CD8-positive, alpha-beta memory T cell (primary cell): ENCODE results near the gene CUEDC2. TPM values are rescaled to one million over a fixed set of nuclear protein-coding genes. Genes with fewer than 3 reads are reported as not detected.
A peak's percentile ranks its signal among the peaks of the same experiment; 100 is the strongest.

Source experiments
- CTCF ChIA-PET: fragments of 350-600 bp; sonication (Branson Sonifier 250); formaldehyde crosslinking; loops from one replicate; lab custom pipeline; 2021; ENCODE audit warnings: antibody characterized with exemption; lab: Charles Lee
- POLR2A ChIA-PET: fragments of 350-600 bp; sonication (Branson Sonifier 250); formaldehyde crosslinking; loops from one replicate; lab custom pipeline; 2021; ENCODE audit warnings: antibody characterized with exemption; lab: Charles Lee
- DNase-seq, 5 donors: peaks; one replicate each; pipeline versions ENCODE4 v3.0.0 to v3.0.0-alpha.2; 2020 to 2022; ENCODE audit warnings: mixed read lengths in 1 of 5
- H3K27ac ChIP-seq: one replicate; pipeline ENCODE4 v1.7.0; 2013; ENCODE audit warnings: low read depth, mild to moderate bottlenecking, low read length, moderate library complexity
- H3K27me3 ChIP-seq: 2 replicates; pipeline ENCODE4 v1.7.0; 2013; ENCODE audit warnings: low read length, mild to moderate bottlenecking; ENCODE audit not compliant: insufficient read depth, poor library complexity, severe bottlenecking
- H3K36me3 ChIP-seq: 2 replicates; pipeline ENCODE4 v1.7.0; 2013; ENCODE audit warnings: mild to moderate bottlenecking, low read length, moderate library complexity; ENCODE audit not compliant: insufficient read depth
- H3K4me1 ChIP-seq: 2 replicates; pipeline ENCODE4 v1.7.0; 2013; ENCODE audit warnings: mild to moderate bottlenecking, low read length, moderate library complexity; ENCODE audit not compliant: insufficient read depth
- H3K4me3 ChIP-seq: 2 replicates; pipeline ENCODE4 v1.7.0; 2013; ENCODE audit warnings: mild to moderate bottlenecking, low read length
- H3K9me3 ChIP-seq: 2 replicates; pipeline ENCODE4 v1.7.0; 2013; ENCODE audit warnings: mild to moderate bottlenecking, low read length
- H3K27ac Mint-ChIP-seq, 8 donors: one replicate each; pipeline ENCODE4 v1.8.0; 2020 to 2021; ENCODE audit warnings: mixed read lengths in 8 of 8, mild to moderate bottlenecking in 6 of 8, inconsistent platforms in 3 of 8, moderate library complexity in 3 of 8
- H3K27me3 Mint-ChIP-seq, 2 donors: one replicate each; pipeline ENCODE4 v1.8.0; 2020 to 2021; ENCODE audit warnings: mixed read lengths in 2 of 2, mild to moderate bottlenecking in 1 of 2, moderate library complexity in 1 of 2
- H3K36me3 Mint-ChIP-seq, 3 donors: one replicate each; pipeline ENCODE4 v1.8.0; 2020 to 2021; ENCODE audit warnings: mixed read lengths in 3 of 3, inconsistent platforms in 1 of 3, mild to moderate bottlenecking in 1 of 3
- H3K4me1 Mint-ChIP-seq, 3 donors: one replicate each; pipeline ENCODE4 v1.8.0; 2020 to 2021; ENCODE audit warnings: mixed read lengths in 3 of 3, inconsistent platforms in 1 of 3, mild to moderate bottlenecking in 1 of 3
- H3K4me3 Mint-ChIP-seq, 7 donors: one replicate each; pipeline ENCODE4 v1.8.0; 2020 to 2021; ENCODE audit warnings: mixed read lengths in 7 of 7, mild to moderate bottlenecking in 6 of 7, moderate library complexity in 4 of 7, inconsistent platforms in 2 of 7
- H3K9me3 Mint-ChIP-seq, 5 donors: one replicate each; pipeline ENCODE4 v1.8.0; 2020 to 2022; ENCODE audit warnings: mixed read lengths in 5 of 5, mild to moderate bottlenecking in 3 of 5, moderate library complexity in 2 of 5, inconsistent platforms in 1 of 5
- polyA plus RNA-seq: library from polyadenylated mRNA; unstranded; fragments of 300-500 nt; fragmentation: Illumina TruSeq; gene quantifications from one replicate; pipeline ENCODE4 v1.2.3, GENCODE V29; 2021
- total RNA-seq, 2 experiments: library from RNA; stranded (reverse); gene quantifications; one replicate each; pipeline ENCODE4 v1.2.3, GENCODE V29; 2021

The CUEDC2 gene
- total and polyA plus RNA-seq, 3 experiments from 2014 or later, result 61.7 to 64.8 (median 62.4) TPM

- peaks cover 20 to 49% (median 29%) of the 10 kb centered on the region in 3 donors for H3K4me1 Mint-ChIP-seq
Measured at GRCh38 chr10:102419269-102420180, 12.8 kb downstream of the CUEDC2 start.

DNA sequence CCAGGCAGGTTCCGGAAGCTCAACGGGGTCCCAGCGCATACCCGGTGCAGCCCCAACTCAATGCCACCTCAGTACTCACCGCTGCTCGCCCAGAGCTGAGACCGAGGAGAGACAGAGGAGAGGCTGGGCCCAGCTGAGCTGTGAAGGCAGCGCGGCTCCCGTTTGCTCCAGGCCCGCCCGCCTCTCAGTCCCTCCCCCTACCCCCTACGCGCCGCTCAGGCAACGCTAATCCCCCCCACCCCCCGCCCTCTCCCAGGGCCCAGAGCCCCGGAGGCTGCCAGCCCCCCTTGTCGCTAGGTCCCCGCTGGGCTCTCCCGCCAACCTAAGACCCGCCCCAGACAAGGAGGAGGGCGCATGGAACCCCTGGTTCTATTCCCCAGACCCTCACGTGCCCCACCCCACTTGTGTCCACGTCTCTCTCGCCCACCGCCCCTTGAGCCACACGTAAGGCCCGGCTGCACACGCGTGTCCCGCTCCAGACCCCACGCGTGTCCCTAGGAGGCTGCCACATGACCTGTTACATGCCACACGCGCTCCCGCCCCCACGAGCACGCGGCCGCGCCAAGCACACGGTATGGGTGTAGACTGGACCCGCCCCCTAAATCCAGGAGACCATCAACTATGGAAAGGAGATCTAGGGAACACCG, 13.6 kb downstream of the CUEDC2 start, which contains the start of gene PSD:
PSD (minus strand) TSS at position 164 of the 647 bp plus-strand sequence. CDS start 1,747 bp downstream, outside the sequence.
- Mint-ChIP-seq H3K27ac (peak within 1 kb of the TSS in 2 of 8 donors; percentile 59 to 89), H3K27me3 (peaks cover 23 to 37% of the 10 kb centered on the region in 2 donors), H3K9me3 (no peaks in the 10 kb centered on the region), H3K36me3 (peaks cover 0 to 16% (median 0%) of the 10 kb centered on the region in 3 donors), H3K4me3 (peak within 1 kb of the TSS; percentile 92 to 99 (median 99)), H3K4me1 (peaks cover 20 to 44% (median 29%) of the 10 kb centered on the region in 3 donors)
- Histone ChIP-seq H3K9me3 (no peaks in the 10 kb centered on the region), H3K36me3 (peaks cover 7% of the 10 kb centered on the region), H3K27ac (no peak within 1 kb of the TSS), H3K27me3 (peaks cover 2% of the 10 kb centered on the region), H3K4me3 (peak within 1 kb of the TSS; percentile 95), H3K4me1 (peaks cover 35% of the 10 kb centered on the region)
- DNase-seq, result no peak
- CTCF ChIA-PET, result interaction anchor here (1.5 to 1.8 kb wide), 2 partner anchors 14 to 19 kb away, joined by 5 to 6 read pairs; no protein-coding TSS in a partner anchor
- POLR2A ChIA-PET, result interaction anchor here (1.1 kb wide), 1 partner anchor 9 kb away, joined by 3 read pairs; no protein-coding TSS in a partner anchor

More at GRCh38 chr10:102419269-102420180, 12.8 kb downstream of the CUEDC2 start:
- peak; percentile 53 to 83 (median 62) for DNase-seq
- peak overlapping the region; percentile 95 for H3K4me3 ChIP-seq
- H3K27me3 Mint-ChIP-seq, result peaks cover 21 to 29% of the 10 kb centered on the region in 2 donors
- peaks cover 0 to 23% (median 0%) of the 10 kb centered on the region in 3 donors for H3K36me3 Mint-ChIP-seq
- peaks cover 7% of the 10 kb centered on the region for H3K36me3 ChIP-seq
- no peak overlapping the region for H3K27ac ChIP-seq
- H3K4me3 Mint-ChIP-seq, result peak overlapping the region; percentile 92 to 99 (median 99)
- peak overlapping the region in 2 of 8 donors; percentile 59 to 89 for H3K27ac Mint-ChIP-seq
- H3K27me3 ChIP-seq, result peaks cover 2% of the 10 kb centered on the region
- POLR2A ChIA-PET, result interaction anchor here (0.6 to 5.6 kb wide), 6 partner anchors 10 to 34 kb away, joined by 5 to 45 read pairs (median 20); partner anchors contain the start of genes C10orf95, CUEDC2 and NFKB2
- peaks cover 35% of the 10 kb centered on the region for H3K4me1 ChIP-seq
- no peaks in the 10 kb centered on the region for H3K9me3 Mint-ChIP-seq
- CTCF ChIA-PET, result interaction anchor here (0.8 to 4.1 kb wide), 10 partner anchors 11 to 189 kb away, joined by 3 to 37 read pairs (median 6); partner anchors contain the start of genes C10orf95, CUEDC2 and NFKB2
- no peaks in the 10 kb centered on the region for H3K9me3 ChIP-seq

GRCh38 chr10:102416695-102417094, 15.7 kb downstream of the CUEDC2 start:
- no peaks in the 10 kb centered on the region for H3K9me3 Mint-ChIP-seq

GRCh38 chr10:102416283-102416682, 16.1 kb downstream of the CUEDC2 start:
- CTCF ChIA-PET, result interaction anchor here (1.1 to 1.6 kb wide), 3 partner anchors 17 to 62 kb away, joined by 3 to 10 read pairs (median 6); no protein-coding TSS in a partner anchor
- Histone ChIP-seq H3K4me3 (no peak overlapping the region), H3K27me3 (peaks cover 19% of the 10 kb centered on the region)

More at GRCh38 chr10:102416695-102417094, 15.7 kb downstream of the CUEDC2 start:
- no peak for DNase-seq
- H3K4me1 ChIP-seq, result peaks cover 23% of the 10 kb centered on the region
- H3K36me3 ChIP-seq, result no peaks in the 10 kb centered on the region
- H3K4me1 Mint-ChIP-seq, result peaks cover 23 to 36% (median 27%) of the 10 kb centered on the region in 3 donors
- peaks cover 0 to 6% (median 0%) of the 10 kb centered on the region in 3 donors for H3K36me3 Mint-ChIP-seq
- no peaks in the 10 kb centered on the region for H3K9me3 ChIP-seq
- H3K27ac Mint-ChIP-seq, result no peak overlapping the region
- no peak overlapping the region for H3K4me3 ChIP-seq
- peak overlapping the region in 1 of 7 donors; percentile 83 for H3K4me3 Mint-ChIP-seq
- H3K27me3 Mint-ChIP-seq, result peaks cover 32 to 53% of the 10 kb centered on the region in 2 donors
- peaks cover 15% of the 10 kb centered on the region for H3K27me3 ChIP-seq
- ChIA-PET CTCF (interaction anchor here (1.8 kb wide), 1 partner anchor 17 kb away, joined by 5 read pairs; no protein-coding TSS in a partner anchor), POLR2A (no interaction called here)
- no peak overlapping the region for H3K27ac ChIP-seq

GRCh38 chr10:102414749-102415148, 17.6 kb downstream of the CUEDC2 start:
- no peaks in the 10 kb centered on the region for H3K9me3 Mint-ChIP-seq
- peaks cover 17 to 36% (median 24%) of the 10 kb centered on the region in 3 donors for H3K4me1 Mint-ChIP-seq
- H3K27ac Mint-ChIP-seq, result no peak overlapping the region
- peaks cover 21% of the 10 kb centered on the region for H3K4me1 ChIP-seq
- no peak overlapping the region for H3K4me3 ChIP-seq
- H3K36me3 ChIP-seq, result no peaks in the 10 kb centered on the region
- no peak for DNase-seq
- H3K27ac ChIP-seq, result no peak overlapping the region
- CTCF ChIA-PET, result interaction anchor here (1.1 to 1.6 kb wide), 5 partner anchors 10 to 184 kb away, joined by 3 to 10 read pairs (median 6); no protein-coding TSS in a partner anchor
- H3K36me3 Mint-ChIP-seq, result no peaks in the 10 kb centered on the region
- H3K4me3 Mint-ChIP-seq, result no peak overlapping the region
- no peaks in the 10 kb centered on the region for H3K9me3 ChIP-seq
- POLR2A ChIA-PET, result no interaction called here
- peaks cover 39 to 67% of the 10 kb centered on the region in 2 donors for H3K27me3 Mint-ChIP-seq
- peaks cover 31% of the 10 kb centered on the region for H3K27me3 ChIP-seq

More at GRCh38 chr10:102416283-102416682, 16.1 kb downstream of the CUEDC2 start:
- H3K27ac ChIP-seq, result no peak overlapping the region
- H3K27ac Mint-ChIP-seq, result no peak overlapping the region
- H3K9me3 Mint-ChIP-seq, result no peaks in the 10 kb centered on the region
- H3K36me3 ChIP-seq, result no peaks in the 10 kb centered on the region
- peaks cover 34 to 57% of the 10 kb centered on the region in 2 donors for H3K27me3 Mint-ChIP-seq
- peaks cover 25 to 38% (median 29%) of the 10 kb centered on the region in 3 donors for H3K4me1 Mint-ChIP-seq
- no peak for DNase-seq
- no peaks in the 10 kb centered on the region for H3K9me3 ChIP-seq
- peak overlapping the region in 1 of 7 donors; percentile 41 for H3K4me3 Mint-ChIP-seq
- H3K36me3 Mint-ChIP-seq, result peaks cover 0 to 6% (median 0%) of the 10 kb centered on the region in 3 donors
- POLR2A ChIA-PET, result no interaction called here
- H3K4me1 ChIP-seq, result peaks cover 23% of the 10 kb centered on the region

- Mint-ChIP-seq H3K27ac (no peak overlapping the region), H3K4me1 (peaks cover 16 to 34% (median 23%) of the 10 kb centered on the region in 3 donors), H3K9me3 (no peaks in the 10 kb centered on the region), H3K36me3 (no peaks in the 10 kb centered on the region), H3K4me3 (no peak overlapping the region), H3K27me3 (peaks cover 42 to 72% of the 10 kb centered on the region in 2 donors)
- H3K4me3 ChIP-seq, result no peak overlapping the region
- no peak for DNase-seq
- H3K36me3 ChIP-seq, result no peaks in the 10 kb centered on the region
- ChIA-PET POLR2A (no interaction called here), CTCF (interaction anchor here (1.2 to 3.0 kb wide), 3 partner anchors 11 to 20 kb away, joined by 6 to 20 read pairs (median 6); no protein-coding TSS in a partner anchor)
- H3K9me3 ChIP-seq, result no peaks in the 10 kb centered on the region
- peaks cover 33% of the 10 kb centered on the region for H3K27me3 ChIP-seq
- H3K27ac ChIP-seq, result no peak overlapping the region
- peaks cover 19% of the 10 kb centered on the region for H3K4me1 ChIP-seq
Measured at GRCh38 chr10:102413806-102414561, 18.4 kb downstream of the CUEDC2 start.
